GM18517 (cell line): ENCODE data around the gene MRPL2.
"Not testable (repeated sequence)": the region's sequence is repeated elsewhere in the genome, so short reads cannot be mapped to it uniquely, and the experiment has no call there.

Source experiments
- ATAC-seq: cut with Tn5 transposase; IDR thresholded peaks from one replicate; pipeline ENCODE4 v1.9.1; 2021; ENCODE audit warnings: mild to moderate bottlenecking, moderate library complexity; ENCODE audit not compliant: unreplicated experiment

MRPL2 gene

DNA sequence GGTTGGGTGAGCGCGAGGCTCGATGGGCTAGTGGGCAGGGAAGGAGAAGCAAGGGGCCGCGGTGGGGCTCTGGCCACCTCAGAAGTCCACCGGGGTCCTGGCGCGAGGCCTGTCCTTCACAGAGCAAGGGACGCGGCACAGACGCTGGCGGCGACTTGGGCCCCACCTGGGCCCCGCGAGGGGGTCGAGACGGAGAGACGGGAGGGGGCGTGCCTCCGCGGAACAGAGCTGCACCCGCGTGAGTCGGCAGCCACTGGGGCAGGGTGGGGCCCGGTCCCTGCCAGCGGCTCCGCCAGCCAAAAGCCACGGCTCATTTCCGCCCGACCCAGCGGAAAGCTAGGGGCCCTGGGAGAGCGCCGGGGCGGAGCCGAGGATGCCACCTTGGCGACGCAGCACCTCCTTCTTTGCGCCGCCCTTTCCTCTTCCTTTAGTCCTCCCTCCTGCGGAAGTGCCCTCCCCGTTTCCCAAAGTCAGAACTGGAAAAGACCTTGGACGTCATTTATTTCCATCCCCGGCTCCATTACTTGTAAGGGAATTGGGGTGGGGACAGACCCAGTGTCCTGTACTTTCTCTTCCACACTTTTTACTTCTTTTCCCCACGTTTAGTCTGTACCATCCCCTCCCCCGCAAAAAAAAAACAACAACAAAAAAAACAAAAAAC is 5.6 kb downstream of the MRPL2 start, which contains the start of gene CUL7:
TSS of gene CUL7 (minus strand) at position 307 of the 661 bp plus-strand sequence. CDS start 1,063 bp downstream, outside the sequence.
- peak; percentile 84 for ATAC-seq

DNA sequence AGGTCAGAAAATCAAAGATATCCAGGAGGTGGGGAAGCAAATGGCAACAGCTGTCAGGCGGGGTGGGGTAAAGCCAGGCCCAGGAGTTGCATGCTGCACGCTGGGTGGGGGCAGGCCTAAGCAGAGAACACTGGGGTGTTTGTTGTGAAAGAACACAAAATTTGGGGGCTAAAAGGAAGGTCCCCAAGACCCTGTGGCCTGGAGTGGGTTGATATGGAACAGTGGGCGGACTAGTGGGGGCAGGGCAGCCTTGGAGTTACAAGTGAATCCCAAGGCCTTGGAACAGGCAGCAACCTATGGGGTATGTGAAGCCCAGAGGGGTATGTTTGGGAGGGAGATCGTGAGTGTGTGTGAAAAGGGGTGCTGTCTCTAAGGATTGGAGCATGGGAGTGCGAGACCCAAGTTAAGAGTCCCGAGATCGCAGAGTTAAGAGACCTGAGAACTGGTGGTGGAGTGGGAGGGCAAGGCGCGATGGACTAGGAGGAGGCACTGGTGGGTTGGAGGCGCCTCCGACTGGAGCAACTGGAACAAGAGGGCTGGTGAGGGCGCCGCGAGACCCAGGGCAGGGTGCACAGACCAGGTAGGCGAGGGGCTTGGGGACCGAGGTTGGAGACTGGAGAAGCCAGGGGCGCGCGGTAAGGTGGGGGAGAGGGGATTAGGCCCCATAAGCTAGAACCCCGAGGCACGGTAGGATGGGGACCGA is 6.2 kb downstream of the MRPL2 start:
- no peak for ATAC-seq

GRCh38 chr6:43052225-43052841 is 6.9 kb downstream of the MRPL2 start:
- no peak for ATAC-seq

- ATAC-seq, result no peak
Observed at GRCh38 chr6:43050981-43051380, 8.3 kb downstream of the MRPL2 start.

GRCh38 chr6:43047998-43048397 is 11.2 kb downstream of the MRPL2 start:
- no peak for ATAC-seq

DNA sequence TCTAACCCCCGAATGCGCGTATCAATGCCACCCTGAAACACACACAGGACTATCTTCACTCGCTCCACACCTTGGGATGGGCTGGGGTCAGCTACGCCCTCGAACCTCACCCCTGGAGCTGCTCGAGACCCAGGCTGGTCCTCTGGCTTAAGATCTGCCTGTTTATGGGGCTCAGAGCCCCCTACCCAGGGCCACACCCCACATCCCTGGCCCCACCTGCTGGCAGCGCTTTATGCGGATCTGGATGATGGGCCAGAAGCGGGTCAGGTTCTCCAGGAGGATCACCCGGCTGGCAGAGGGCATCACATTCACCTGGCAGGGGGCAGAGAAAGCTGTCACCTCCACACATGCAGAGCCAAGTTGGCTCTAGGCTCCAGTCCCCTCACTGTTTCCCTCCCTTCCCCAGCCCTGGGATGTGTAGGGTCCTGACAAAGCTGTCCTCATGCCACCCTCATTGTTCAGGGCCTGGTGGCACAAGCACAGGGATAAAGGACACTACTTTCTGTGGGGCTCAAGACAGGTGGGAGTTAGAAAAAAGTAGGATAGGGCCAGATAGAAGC is 13.8 kb downstream of the MRPL2 start:
- ATAC-seq, result no peak

- no peak for ATAC-seq
Observed at GRCh38 chr6:43043310-43043709, 15.9 kb downstream of the MRPL2 start.

DNA sequence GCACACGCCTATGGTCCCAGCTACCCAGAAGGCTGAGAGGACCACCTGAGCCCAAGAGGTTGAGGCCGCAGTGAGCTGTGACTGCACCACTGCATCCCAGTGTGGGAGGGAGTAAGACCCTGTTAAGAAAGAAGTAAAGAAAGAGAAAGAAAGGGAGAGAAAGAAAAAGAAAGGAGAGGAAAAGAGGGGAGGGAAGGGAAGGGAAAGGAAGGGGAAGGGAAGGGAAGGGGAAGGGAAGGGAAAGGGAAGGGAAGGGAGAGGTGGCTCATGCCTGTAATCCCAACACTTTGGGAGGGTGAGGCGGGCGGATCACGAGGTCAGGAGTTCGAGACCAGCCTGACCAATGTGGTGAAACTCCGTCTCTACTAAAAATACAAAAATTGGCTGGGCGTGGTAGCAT is 17.8 kb downstream of the MRPL2 start:
- not testable (repeated sequence) for ATAC-seq

GRCh38 chr6:43040542-43041257 is 18.5 kb downstream of the MRPL2 start:
- ATAC-seq, result no peak

GRCh38 chr6:43038727-43039126 is 20.5 kb downstream of the MRPL2 start:
- ATAC-seq, result no peak

GRCh38 chr6:43037706-43038105 is 21.5 kb downstream of the MRPL2 start:
- no peak for ATAC-seq

GRCh38 chr6:43037197-43037596 is 22.0 kb downstream of the MRPL2 start:
- no peak for ATAC-seq

DNA sequence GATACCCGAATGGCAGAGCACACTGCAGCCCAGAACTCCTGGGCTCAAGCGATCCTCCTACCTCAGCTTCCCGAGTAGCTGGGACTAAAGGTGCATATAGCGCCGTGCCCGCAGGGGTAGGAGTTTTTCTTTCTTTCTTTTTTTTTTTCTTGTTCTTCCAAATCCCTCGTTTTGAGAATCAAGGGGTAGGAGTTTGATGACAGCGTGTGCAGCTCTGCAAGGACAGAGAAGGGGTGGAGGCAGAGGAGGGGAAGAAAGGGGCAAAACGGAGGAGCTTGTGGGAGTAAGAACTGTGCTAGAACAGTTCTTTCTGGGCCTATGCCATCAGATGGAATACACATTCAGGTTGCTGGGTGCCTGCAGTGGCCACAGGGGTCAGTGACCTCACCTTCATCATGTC is 22.5 kb downstream of the MRPL2 start:
- no peak for ATAC-seq

DNA sequence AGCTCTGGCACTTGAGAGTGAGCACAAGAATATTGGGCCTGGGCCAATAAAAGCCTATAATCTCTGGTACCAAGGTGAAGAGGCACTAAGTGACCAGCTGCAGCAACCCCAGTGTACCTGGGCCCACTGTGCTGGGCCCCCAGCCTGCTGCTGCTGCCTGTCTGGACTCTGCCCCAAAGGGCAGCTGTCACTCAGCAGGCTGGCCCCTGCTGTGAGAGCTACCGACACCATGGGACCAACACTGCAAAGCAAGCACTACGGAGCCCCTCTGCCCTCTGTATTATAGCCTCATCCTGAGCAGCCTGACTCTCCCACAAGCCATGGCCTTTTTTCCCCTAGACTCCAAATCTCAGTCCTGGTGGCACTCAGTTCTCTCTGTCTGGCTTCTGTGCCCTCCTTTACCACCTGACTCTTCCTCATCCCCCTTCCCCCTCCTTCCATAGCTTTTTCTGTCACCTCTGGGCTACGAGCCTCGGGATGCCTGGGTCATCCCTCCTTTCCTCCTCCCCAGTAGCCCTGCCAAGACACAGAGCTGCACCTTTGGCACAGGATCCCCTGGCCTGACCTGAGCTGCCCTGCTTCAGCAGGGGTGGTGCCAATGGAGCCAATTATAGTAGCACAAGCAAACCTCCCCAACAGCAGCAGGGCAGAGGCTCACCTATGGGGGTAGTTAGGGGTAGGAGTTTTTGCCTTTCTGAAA is 23.6 kb downstream of the MRPL2 start:
- no peak for ATAC-seq

- ATAC-seq, result no peak
Observed at GRCh38 chr6:43034190-43034525, 25.1 kb downstream of the MRPL2 start.

DNA sequence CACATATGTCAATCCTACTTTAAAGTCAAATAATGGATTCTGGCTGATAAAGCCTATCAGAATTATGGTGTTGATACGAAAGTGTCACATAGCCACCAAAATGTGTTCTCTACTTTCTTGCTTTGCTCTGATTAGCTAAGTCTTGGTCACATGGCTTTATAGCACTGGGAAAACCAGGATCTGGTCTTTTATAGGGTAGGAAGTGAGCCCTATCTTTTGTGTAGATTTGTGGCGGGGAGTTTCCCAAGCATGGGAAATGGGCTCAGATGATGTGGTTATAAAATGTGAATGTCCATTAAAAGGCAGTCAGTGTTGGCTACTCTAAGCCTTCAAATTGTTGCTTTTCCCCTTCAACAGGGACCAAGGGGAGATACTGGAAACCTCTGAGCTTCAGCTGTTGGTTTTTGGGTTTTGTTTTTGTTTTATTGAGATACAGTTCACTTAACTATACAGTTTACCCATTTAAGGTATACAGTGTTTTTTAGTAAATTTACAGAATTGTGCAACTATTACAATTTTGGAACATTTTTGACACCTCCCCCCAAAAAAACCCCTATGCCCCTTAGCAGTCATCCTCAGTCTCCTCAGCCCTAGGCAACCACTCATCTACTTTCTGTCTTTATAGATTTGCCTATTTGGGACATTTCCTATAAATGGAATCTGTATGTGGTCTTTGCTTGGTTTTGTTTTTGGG is 25.6 kb downstream of the MRPL2 start:
- no peak for ATAC-seq

DNA sequence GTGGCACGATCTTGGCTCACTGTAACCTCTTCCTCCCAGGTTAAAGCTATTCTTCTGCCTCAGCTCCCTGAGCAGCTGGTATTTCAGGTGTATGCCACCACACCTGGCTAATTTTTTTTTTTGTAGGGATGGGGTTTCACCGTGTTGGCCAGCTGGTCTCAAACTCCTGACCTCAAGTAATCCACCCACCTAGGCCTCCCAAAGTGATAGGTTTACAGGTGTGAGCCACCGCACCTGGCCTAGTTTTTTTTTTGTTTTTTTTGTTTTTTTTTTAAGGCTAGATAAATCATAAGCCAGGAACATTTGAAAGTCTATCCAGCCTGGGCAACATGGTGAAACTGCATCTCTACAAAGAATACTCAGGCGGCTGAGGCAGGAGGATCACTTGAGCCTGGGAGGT is 26.9 kb downstream of the MRPL2 start:
- no peak for ATAC-seq

DNA sequence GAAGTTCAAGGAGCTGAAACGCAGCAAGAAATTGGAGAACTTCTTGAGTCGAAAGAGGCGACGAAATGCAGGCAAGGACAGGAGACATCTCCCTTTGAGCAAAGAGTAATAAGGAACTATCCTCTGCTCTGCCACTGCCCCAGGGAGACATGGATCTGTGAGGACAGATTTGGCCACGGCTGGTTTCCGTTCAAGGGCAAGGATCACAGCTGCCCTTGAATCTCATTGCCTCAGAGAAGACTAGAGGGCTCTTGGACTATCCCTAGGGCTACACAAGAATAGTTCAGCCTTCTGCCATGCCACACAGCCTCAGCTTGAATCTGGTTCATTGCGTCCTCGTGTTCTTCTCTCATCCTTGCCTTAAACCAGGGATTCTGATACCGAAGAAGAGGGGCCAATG is 30.1 kb downstream of the MRPL2 start:
- ATAC-seq, result no peak

DNA sequence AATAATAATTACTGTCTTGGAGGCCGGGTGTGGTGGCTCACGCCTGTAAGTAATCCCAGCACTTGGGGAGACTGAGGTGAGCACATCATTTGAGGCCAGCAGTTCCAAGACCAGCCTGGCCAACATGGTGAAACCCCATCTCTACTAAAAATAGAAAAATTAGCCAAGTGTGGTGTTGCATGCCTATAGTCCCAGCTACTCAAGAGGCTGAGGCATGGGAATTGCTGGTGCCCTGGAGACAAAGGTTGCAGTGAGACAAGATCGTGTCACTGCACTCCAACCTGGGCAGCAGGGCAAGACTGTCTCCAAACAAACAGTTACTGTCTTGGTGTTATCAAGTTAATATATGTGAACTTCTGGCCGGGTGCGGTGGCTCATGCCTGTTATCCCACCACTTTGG is 32.9 kb downstream of the MRPL2 start:
- ATAC-seq, result no peak

DNA sequence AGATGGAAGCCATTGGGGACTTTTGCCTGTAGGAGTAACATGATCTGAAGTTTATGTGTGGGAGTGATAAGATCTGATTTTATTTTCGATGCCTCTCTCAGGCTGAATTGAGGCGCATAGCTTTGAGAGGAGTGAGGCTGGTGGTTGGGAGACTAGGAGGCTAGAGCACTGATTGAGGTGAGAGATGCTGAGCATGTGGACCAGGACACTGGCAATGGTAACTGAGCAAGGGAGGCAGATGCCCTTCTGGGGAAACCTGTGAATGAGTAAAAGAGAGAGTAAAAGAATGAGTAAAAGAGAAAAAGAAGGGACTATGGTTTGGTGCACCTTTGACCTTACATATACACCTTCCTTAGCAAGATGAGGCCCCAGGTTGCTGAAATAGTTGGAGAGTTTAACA is 34.8 kb downstream of the MRPL2 start:
- ATAC-seq, result no peak
